Neural progenitor cell (in vitro differentiated cells): ENCODE measurements around the gene OR2AE1. TPM values are rescaled to one million over a fixed set of nuclear protein-coding genes. Genes with fewer than 3 reads are reported as not detected.

ENCODE experiments used
- DNase-seq: peaks from one replicate; pipeline ENCODE4 v3.0.0-alpha.2; 2016; ENCODE audit warnings: low spot score
- H2AFZ ChIP-seq: fragments of 200-600 bp; sonication (generic); replicated peaks from 2 replicates; pipeline ENCODE4 v1.6.1; 2016; ENCODE audit warnings: antibody characterized with exemption
- H3F3A ChIP-seq: fragments of 200-600 bp; sonication (generic); 2 replicates; pipeline ENCODE4 v1.6.1; 2016; ENCODE audit warnings: antibody characterized with exemption, low read depth
- H3K27ac ChIP-seq: fragments of 200-600 bp; sonication (generic); 2 replicates; pipeline ENCODE4 v1.5.1; 2016; ENCODE audit warnings: mild to moderate bottlenecking
- H3K27me3 ChIP-seq: fragments of 200-600 bp; sonication (generic); 2 replicates; pipeline ENCODE4 v1.6.1; 2016; ENCODE audit warnings: mild to moderate bottlenecking, moderate library complexity
- H3K36me3 ChIP-seq: fragments of 200-600 bp; sonication (generic); 2 replicates; pipeline ENCODE4 v1.5.1; 2016
- H3K4me1 ChIP-seq: fragments of 200-600 bp; sonication (generic); 2 replicates; pipeline ENCODE4 v1.6.1; 2016; ENCODE audit warnings: mixed run types
- H3K4me2 ChIP-seq: fragments of 200-600 bp; sonication (generic); 2 replicates; pipeline ENCODE4 v1.6.1; 2016
- H3K4me3 ChIP-seq: fragments of 200-600 bp; sonication (generic); 2 replicates; pipeline ENCODE4 v1.5.1; 2016
- H3K79me2 ChIP-seq: fragments of 200-600 bp; sonication (generic); 2 replicates; pipeline ENCODE4 v1.6.1; 2016; ENCODE audit warnings: low read depth
- H3K9ac ChIP-seq: fragments of 200-600 bp; sonication (generic); 2 replicates; pipeline ENCODE4 v1.6.1; 2016
- H3K9me3 ChIP-seq: fragments of 200-600 bp; sonication (generic); 2 replicates; pipeline ENCODE4 v1.5.1; 2016; ENCODE audit warnings: low read depth
- H4K20me1 ChIP-seq: fragments of 200-600 bp; sonication (generic); 2 replicates; pipeline ENCODE4 v1.6.1; 2016; ENCODE audit warnings: low read depth
- H3K27ac Mint-ChIP-seq: 3 replicates; pipeline ENCODE4 v1.8.0; 2021; ENCODE audit warnings: mixed read lengths
- H3K27me3 Mint-ChIP-seq: 2 replicates; pipeline ENCODE4 v1.8.0; 2022; ENCODE audit warnings: low read depth, mild to moderate bottlenecking, inconsistent platforms, moderate library complexity, mixed read lengths; ENCODE audit not compliant: insufficient read depth
- H3K36me3 Mint-ChIP-seq: 3 replicates; pipeline ENCODE4 v1.8.0; 2021; ENCODE audit warnings: mixed read lengths
- H3K4me1 Mint-ChIP-seq: 3 replicates; pipeline ENCODE4 v1.8.0; 2021; ENCODE audit warnings: mixed read lengths
- H3K4me3 Mint-ChIP-seq: 3 replicates; pipeline ENCODE4 v1.8.0; 2021; ENCODE audit warnings: mild to moderate bottlenecking, moderate library complexity, mixed read lengths
- H3K9me3 Mint-ChIP-seq: 3 replicates; pipeline ENCODE4 v1.8.0; 2020; ENCODE audit warnings: mixed read lengths
- EZH2 ChIP-seq: fragments of 200-600 bp; sonication (generic); IDR thresholded peaks from 2 replicates; pipeline ENCODE4 v1.6.1; 2017; ENCODE audit warnings: antibody characterized with exemption, mild to moderate bottlenecking, moderate library complexity
- EZH2phosphoT487 ChIP-seq: fragments of 200-600 bp; sonication (generic); IDR thresholded peaks from 2 replicates; pipeline ENCODE4 v1.6.1; 2017; ENCODE audit warnings: antibody characterized with exemption
- total RNA-seq: library from RNA; depleted of rRNA; stranded (reverse); fragments of >200 nt; gene quantifications from 2 replicates; pipeline ENCODE4 v1.2.3, GENCODE V29; 2015; ENCODE audit warnings: low replicate concordance
- TF ChIP-seq, protein P1 (sequence below): fragments of 200-600 bp; sonication (generic); IDR thresholded peaks from 2 replicates; pipeline ENCODE4 v1.5.1; 2017; ENCODE audit warnings: antibody characterized with exemption, mild to moderate bottlenecking

OR2AE1 gene
- total RNA-seq, 1 donor from 2014 or later, result not detected

- Mint-ChIP-seq H3K27ac (no peak overlapping the region), H3K9me3 (no peaks in the 10 kb centered on the region), H3K36me3 (no peaks in the 10 kb centered on the region), H3K4me1 (no peaks in the 10 kb centered on the region), H3K4me3 (no peak overlapping the region), H3K27me3 (peaks cover 2% of the 10 kb centered on the region)
- Histone ChIP-seq H4K20me1 (no peaks in the 10 kb centered on the region), H3K27ac (no peak overlapping the region), H3K9me3 (no peaks in the 10 kb centered on the region), H3F3A (no peaks in the 10 kb centered on the region), H3K36me3 (no peaks in the 10 kb centered on the region), H3K9ac (no peak overlapping the region), H3K79me2 (no peaks in the 10 kb centered on the region), H3K4me2 (no peak overlapping the region), H3K4me3 (no peak overlapping the region), H2AFZ (no peak overlapping the region), H3K27me3 (no peaks in the 10 kb centered on the region), H3K4me1 (no peaks in the 10 kb centered on the region)
- no peak for TF ChIP-seq EZH2
- TF ChIP-seq, protein P1, sequence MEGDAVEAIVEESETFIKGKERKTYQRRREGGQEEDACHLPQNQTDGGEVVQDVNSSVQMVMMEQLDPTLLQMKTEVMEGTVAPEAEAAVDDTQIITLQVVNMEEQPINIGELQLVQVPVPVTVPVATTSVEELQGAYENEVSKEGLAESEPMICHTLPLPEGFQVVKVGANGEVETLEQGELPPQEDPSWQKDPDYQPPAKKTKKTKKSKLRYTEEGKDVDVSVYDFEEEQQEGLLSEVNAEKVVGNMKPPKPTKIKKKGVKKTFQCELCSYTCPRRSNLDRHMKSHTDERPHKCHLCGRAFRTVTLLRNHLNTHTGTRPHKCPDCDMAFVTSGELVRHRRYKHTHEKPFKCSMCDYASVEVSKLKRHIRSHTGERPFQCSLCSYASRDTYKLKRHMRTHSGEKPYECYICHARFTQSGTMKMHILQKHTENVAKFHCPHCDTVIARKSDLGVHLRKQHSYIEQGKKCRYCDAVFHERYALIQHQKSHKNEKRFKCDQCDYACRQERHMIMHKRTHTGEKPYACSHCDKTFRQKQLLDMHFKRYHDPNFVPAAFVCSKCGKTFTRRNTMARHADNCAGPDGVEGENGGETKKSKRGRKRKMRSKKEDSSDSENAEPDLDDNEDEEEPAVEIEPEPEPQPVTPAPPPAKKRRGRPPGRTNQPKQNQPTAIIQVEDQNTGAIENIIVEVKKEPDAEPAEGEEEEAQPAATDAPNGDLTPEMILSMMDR, result no peak
- no peak for TF ChIP-seq EZH2phosphoT487
- no peak for DNase-seq
Measured at GRCh38 chr7:99901581-99901980, 24.7 kb upstream of the OR2AE1 start.

DNA sequence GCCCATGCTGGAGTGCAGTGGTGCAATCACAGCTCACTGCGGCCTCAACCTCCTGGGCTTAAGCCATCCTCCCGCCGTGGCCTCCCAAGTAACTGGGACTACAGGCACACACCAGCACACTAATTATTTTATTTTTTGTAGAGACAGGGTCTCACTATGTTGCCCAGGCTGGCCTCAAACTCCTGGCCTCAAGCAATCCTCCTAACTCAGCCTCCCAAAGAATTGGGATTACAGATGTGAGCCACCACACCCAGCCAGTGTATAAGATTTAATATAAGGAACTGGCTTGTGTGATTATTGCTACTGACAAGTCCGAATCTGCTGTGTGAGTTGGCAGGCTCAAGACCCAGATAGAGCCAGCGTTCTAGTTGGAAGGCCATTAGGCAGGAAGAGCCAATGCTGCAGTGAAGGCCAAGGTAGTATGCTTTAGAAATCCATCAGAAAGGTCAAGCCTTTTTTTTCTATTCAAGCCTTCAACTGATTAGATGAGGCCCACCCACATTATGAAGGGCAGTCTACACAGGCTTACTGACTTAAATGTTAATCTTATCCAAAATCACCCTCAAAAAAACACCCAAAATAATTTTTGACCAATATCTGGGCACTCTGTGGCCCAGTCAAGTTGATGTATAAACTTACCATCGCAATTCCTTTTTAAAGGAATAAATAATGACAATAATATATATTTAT is 23.1 kb upstream of the OR2AE1 start:
- no peaks in the 10 kb centered on the region for H3K36me3 ChIP-seq
- H3K27me3 ChIP-seq, result no peaks in the 10 kb centered on the region
- no peak overlapping the region for H3K4me3 ChIP-seq
- no peaks in the 10 kb centered on the region for H3F3A ChIP-seq
- H3K4me1 ChIP-seq, result no peaks in the 10 kb centered on the region
- H3K4me2 ChIP-seq, result no peak overlapping the region
- Mint-ChIP-seq H3K36me3 (no peaks in the 10 kb centered on the region), H3K27ac (no peak overlapping the region), H3K4me1 (no peaks in the 10 kb centered on the region), H3K27me3 (no peaks in the 10 kb centered on the region), H3K9me3 (no peaks in the 10 kb centered on the region), H3K4me3 (no peak overlapping the region)
- no peak overlapping the region for H3K27ac ChIP-seq
- no peaks in the 10 kb centered on the region for H3K9me3 ChIP-seq
- TF ChIP-seq, protein P1, result no peak
- TF ChIP-seq EZH2phosphoT487, result no peak
- TF ChIP-seq EZH2, result no peak
- no peaks in the 10 kb centered on the region for H4K20me1 ChIP-seq
- no peaks in the 10 kb centered on the region for H3K79me2 ChIP-seq
- no peak for DNase-seq
- H2AFZ ChIP-seq, result no peak overlapping the region
- no peak overlapping the region for H3K9ac ChIP-seq

- no peaks in the 10 kb centered on the region for H3K4me1 Mint-ChIP-seq
- Histone ChIP-seq H4K20me1 (no peaks in the 10 kb centered on the region), H2AFZ (no peak overlapping the region), H3K79me2 (no peaks in the 10 kb centered on the region), H3K27me3 (no peaks in the 10 kb centered on the region), H3F3A (no peaks in the 10 kb centered on the region), H3K4me2 (no peak overlapping the region), H3K4me3 (no peak overlapping the region), H3K9me3 (no peaks in the 10 kb centered on the region), H3K4me1 (no peaks in the 10 kb centered on the region), H3K9ac (no peak overlapping the region), H3K27ac (no peak overlapping the region), H3K36me3 (no peaks in the 10 kb centered on the region)
- H3K4me3 Mint-ChIP-seq, result no peak overlapping the region
- H3K27me3 Mint-ChIP-seq, result no peaks in the 10 kb centered on the region
- no peak for DNase-seq
- no peaks in the 10 kb centered on the region for H3K36me3 Mint-ChIP-seq
- H3K9me3 Mint-ChIP-seq, result no peaks in the 10 kb centered on the region
- TF ChIP-seq EZH2, result no peak
- TF ChIP-seq, protein P1, result no peak
- no peak for TF ChIP-seq EZH2phosphoT487
- H3K27ac Mint-ChIP-seq, result no peak overlapping the region
Measured at GRCh38 chr7:99898836-99899235, 22.0 kb upstream of the OR2AE1 start.
